GM18907 (cell line): ENCODE measurements around the gene MAPK8IP1.
"Not testable (repeated sequence)": the region's sequence is repeated elsewhere in the genome, so short reads cannot be mapped to it uniquely, and the experiment has no call there.

ENCODE experiments used
- ATAC-seq: cut with Tn5 transposase; IDR thresholded peaks from one replicate; pipeline ENCODE4 v1.9.1; 2021; ENCODE audit warnings: mild to moderate bottlenecking, moderate library complexity; ENCODE audit not compliant: unreplicated experiment

MAPK8IP1 gene

GRCh38 chr11:45885274-45885920 is at the start of gene MAPK8IP1:
Gene MAPK8IP1 (plus strand): TSS chr11:45885651. CDS start chr11:45885821, 170 bp downstream.
- peak; percentile 59 for ATAC-seq

GRCh38 chr11:45839204-45839603 is 46.2 kb upstream of the MAPK8IP1 start:
- ATAC-seq = no peak

GRCh38 chr11:45840251-45840650 is 45.2 kb upstream of the MAPK8IP1 start:
- not testable (repeated sequence) for ATAC-seq

- ATAC-seq = no peak
These were observed 42.1 kb upstream of the MAPK8IP1 start for GRCh38 chr11:45843158-45843924.

- ATAC-seq = no peak
These were observed 40.5 kb upstream of the MAPK8IP1 start for GRCh38 chr11:45844822-45845578.

- no peak for ATAC-seq
These were observed 39.2 kb upstream of the MAPK8IP1 start for GRCh38 chr11:45846174-45846675.

GRCh38 chr11:45846974-45847910 is 38.2 kb upstream of the MAPK8IP1 start, which contains the start of gene CRY2:
Gene CRY2 (plus strand): TSS chr11:45847475. CDS start chr11:45847491, 16 bp downstream.
- ATAC-seq = peak; percentile 92

GRCh38 chr11:45847911-45848316 is 37.5 kb upstream of the MAPK8IP1 start:
- ATAC-seq = peak; percentile 24

GRCh38 chr11:45848654-45849081 is 36.8 kb upstream of the MAPK8IP1 start:
- no peak for ATAC-seq

- ATAC-seq = no peak
These were observed 35.0 kb upstream of the MAPK8IP1 start for GRCh38 chr11:45850446-45850845.

- no peak for ATAC-seq
These were observed 34.2 kb upstream of the MAPK8IP1 start for GRCh38 chr11:45851228-45851627.

GRCh38 chr11:45852018-45852711 is 33.3 kb upstream of the MAPK8IP1 start:
- no peak for ATAC-seq

GRCh38 chr11:45852712-45853101 is 32.7 kb upstream of the MAPK8IP1 start:
- ATAC-seq = peak; percentile 43

- ATAC-seq = no peak
These were observed 31.9 kb upstream of the MAPK8IP1 start for GRCh38 chr11:45853332-45854219.

- no peak for ATAC-seq
These were observed 30.1 kb upstream of the MAPK8IP1 start for GRCh38 chr11:45855308-45855707.

- no peak for ATAC-seq
These were observed 29.4 kb upstream of the MAPK8IP1 start for GRCh38 chr11:45856044-45856468.

GRCh38 chr11:45857961-45858474 is 27.4 kb upstream of the MAPK8IP1 start:
- no peak for ATAC-seq

- ATAC-seq = no peak
These were observed 26.6 kb upstream of the MAPK8IP1 start for GRCh38 chr11:45858751-45859398.
